Activated naive CD4-positive, alpha-beta T cell treated with anti-CD3 and anti-CD28 coated beads for 36 hours (primary cell): ENCODE results near the gene BTN1A1. TPM values are rescaled to one million over a fixed set of nuclear protein-coding genes. Genes with fewer than 3 reads are reported as not detected.
"Not testable (repeated sequence)": the region's sequence is repeated elsewhere in the genome, so short reads cannot be mapped to it uniquely, and the experiment has no call there.

Experiments
- CTCF ChIA-PET: fragments of 350-600 bp; sonication (Branson Sonifier 250); formaldehyde crosslinking; loops from one replicate; lab custom pipeline; 2021; ENCODE audit warnings: antibody characterized with exemption; lab: Charles Lee
- DNase-seq: peaks from one replicate; pipeline ENCODE4 v3.0.0-alpha.2; 2020
- H3K27ac Mint-ChIP-seq: one replicate; pipeline ENCODE4 v1.8.0; 2021; ENCODE audit warnings: mild to moderate bottlenecking, mixed read lengths
- H3K27me3 Mint-ChIP-seq: one replicate; pipeline ENCODE4 v1.8.0; 2021; ENCODE audit warnings: low read depth, mixed read lengths
- H3K36me3 Mint-ChIP-seq: one replicate; pipeline ENCODE4 v1.8.0; 2021; ENCODE audit warnings: low read depth, mixed read lengths
- H3K4me1 Mint-ChIP-seq: one replicate; pipeline ENCODE4 v1.8.0; 2021; ENCODE audit warnings: low read depth, mixed read lengths
- H3K4me3 Mint-ChIP-seq: one replicate; pipeline ENCODE4 v1.8.0; 2021; ENCODE audit warnings: mild to moderate bottlenecking, moderate library complexity, mixed read lengths
- H3K9me3 Mint-ChIP-seq: one replicate; pipeline ENCODE4 v1.8.0; 2021; ENCODE audit warnings: mixed read lengths
- intact Hi-C: fragments of 100-400 bp; cut with micrococcal nuclease; formaldehyde crosslinking; loops from one replicate; pipeline ENCODE4 v1.15.1; 2023
- total RNA-seq, 2 experiments: library from RNA; stranded (reverse); gene quantifications; one replicate each; pipeline ENCODE4 v1.2.3, GENCODE V29; 2021

BTN1A1 gene, protein sequence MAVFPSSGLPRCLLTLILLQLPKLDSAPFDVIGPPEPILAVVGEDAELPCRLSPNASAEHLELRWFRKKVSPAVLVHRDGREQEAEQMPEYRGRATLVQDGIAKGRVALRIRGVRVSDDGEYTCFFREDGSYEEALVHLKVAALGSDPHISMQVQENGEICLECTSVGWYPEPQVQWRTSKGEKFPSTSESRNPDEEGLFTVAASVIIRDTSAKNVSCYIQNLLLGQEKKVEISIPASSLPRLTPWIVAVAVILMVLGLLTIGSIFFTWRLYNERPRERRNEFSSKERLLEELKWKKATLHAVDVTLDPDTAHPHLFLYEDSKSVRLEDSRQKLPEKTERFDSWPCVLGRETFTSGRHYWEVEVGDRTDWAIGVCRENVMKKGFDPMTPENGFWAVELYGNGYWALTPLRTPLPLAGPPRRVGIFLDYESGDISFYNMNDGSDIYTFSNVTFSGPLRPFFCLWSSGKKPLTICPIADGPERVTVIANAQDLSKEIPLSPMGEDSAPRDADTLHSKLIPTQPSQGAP
- total RNA-seq = under 1 TPM; 0.07 to 0.10 TPM

DNA sequence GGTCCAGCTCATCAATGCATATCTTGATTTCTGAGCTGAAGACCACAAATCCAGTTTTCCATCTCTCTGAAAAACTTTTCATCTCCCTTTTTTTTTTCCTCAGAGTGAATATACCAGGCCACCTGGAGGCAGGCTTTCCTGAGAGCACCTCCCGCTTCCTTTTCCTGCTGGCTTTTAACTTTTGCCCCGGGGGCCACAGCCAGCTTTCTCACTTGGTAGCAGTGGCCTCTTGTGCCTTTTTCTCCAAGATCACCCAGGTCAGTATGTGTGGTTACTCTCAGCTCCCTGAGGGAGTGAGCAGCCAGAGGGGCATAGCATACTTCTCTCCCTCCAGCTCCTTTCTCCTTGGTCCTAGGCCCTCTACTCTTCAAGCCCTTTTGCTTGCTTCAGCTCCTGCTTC, at the start of gene BTN1A1:
Gene BTN1A1 (plus strand): TSS at position 202 of the 400 bp plus-strand sequence. CDS start 984 bp downstream, outside the sequence.
- H3K27ac Mint-ChIP-seq = no peak within 1 kb of the TSS
- peak within 1 kb of the TSS; percentile 73 for H3K4me3 Mint-ChIP-seq
- intact Hi-C loops = no loop called here
- H3K9me3 Mint-ChIP-seq = no peaks in the 10 kb centered on the region
- CTCF ChIA-PET = no interaction called here
- H3K4me1 Mint-ChIP-seq = peaks cover 17% of the 10 kb centered on the region
- H3K36me3 Mint-ChIP-seq = no peaks in the 10 kb centered on the region
- H3K27me3 Mint-ChIP-seq = peaks cover 30% of the 10 kb centered on the region
- DNase-seq = no peak

- Mint-ChIP-seq H3K36me3 (peaks cover 21% of the 10 kb centered on the region), H3K4me1 (peaks cover 17% of the 10 kb centered on the region)
- intact Hi-C loops = no loop called here
Measured at GRCh38 chr6:26452631-26453235, 47.4 kb upstream of the BTN1A1 start.

GRCh38 chr6:26454631-26455030, 45.5 kb upstream of the BTN1A1 start:
- peaks cover 19% of the 10 kb centered on the region for H3K4me1 Mint-ChIP-seq
- CTCF ChIA-PET = no interaction called here
- DNase-seq = no peak
- no peak overlapping the region for H3K27ac Mint-ChIP-seq
- intact Hi-C loops = no loop called here
- peaks cover 17% of the 10 kb centered on the region for H3K36me3 Mint-ChIP-seq
- no peak overlapping the region for H3K4me3 Mint-ChIP-seq
- no peaks in the 10 kb centered on the region for H3K27me3 Mint-ChIP-seq
- H3K9me3 Mint-ChIP-seq = no peaks in the 10 kb centered on the region

More at GRCh38 chr6:26452631-26453235, 47.4 kb upstream of the BTN1A1 start:
- no peak overlapping the region for H3K4me3 Mint-ChIP-seq
- no peak overlapping the region for H3K27ac Mint-ChIP-seq
- CTCF ChIA-PET = no interaction called here
- no peaks in the 10 kb centered on the region for H3K27me3 Mint-ChIP-seq
- no peak for DNase-seq
- H3K9me3 Mint-ChIP-seq = no peaks in the 10 kb centered on the region

GRCh38 chr6:26455357-26455970, 44.6 kb upstream of the BTN1A1 start:
- intact Hi-C loops = no loop called here
- no peak for DNase-seq
- CTCF ChIA-PET = interaction anchor here (0.9 kb wide), 1 partner anchor 49 kb away, joined by 3 read pairs; no protein-coding TSS in a partner anchor
- Mint-ChIP-seq H3K4me3 (no peak overlapping the region), H3K27me3 (no peaks in the 10 kb centered on the region), H3K27ac (no peak overlapping the region), H3K36me3 (peaks cover 18% of the 10 kb centered on the region), H3K9me3 (no peaks in the 10 kb centered on the region), H3K4me1 (peaks cover 27% of the 10 kb centered on the region)

DNA sequence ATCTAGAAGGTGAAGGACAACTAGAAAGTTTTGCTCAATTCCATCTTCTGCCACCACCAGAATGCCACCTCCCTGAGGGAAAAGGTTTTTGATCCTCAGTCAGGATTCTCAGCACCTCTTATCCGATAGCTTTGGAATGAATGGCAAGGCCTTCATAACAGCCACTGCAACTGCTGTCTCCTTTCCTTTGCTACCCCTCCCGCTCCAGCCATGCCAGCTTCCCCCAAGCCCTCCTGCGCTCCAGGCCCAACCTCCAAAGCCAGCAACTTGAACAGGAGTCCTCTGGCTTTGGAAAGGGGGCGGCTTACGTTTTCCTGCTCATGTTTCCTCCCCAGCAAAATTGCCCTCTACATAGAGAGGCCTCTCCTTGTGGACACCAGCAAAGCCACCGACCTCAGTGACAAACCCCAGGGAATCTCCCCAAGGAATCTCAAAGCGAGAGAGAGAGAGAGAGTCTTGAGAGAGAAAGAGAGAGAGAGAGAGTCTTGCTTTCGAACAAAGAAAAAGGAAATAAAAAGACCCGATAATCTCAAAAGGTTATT, 42.8 kb upstream of the BTN1A1 start:
- Mint-ChIP-seq H3K4me3 (peak overlapping the region; percentile 96), H3K36me3 (peaks cover 31% of the 10 kb centered on the region), H3K4me1 (peaks cover 40% of the 10 kb centered on the region), H3K9me3 (no peaks in the 10 kb centered on the region), H3K27ac (peak overlapping the region; percentile 96), H3K27me3 (no peaks in the 10 kb centered on the region)
- intact Hi-C loops = loop anchor here (1.0 kb wide), 4 partner anchors 11 to 55 kb away; partner anchors contain the start of genes BTN3A1 and BTN3A3
- CTCF ChIA-PET = no interaction called here
- peak; percentile 15 for DNase-seq

DNA sequence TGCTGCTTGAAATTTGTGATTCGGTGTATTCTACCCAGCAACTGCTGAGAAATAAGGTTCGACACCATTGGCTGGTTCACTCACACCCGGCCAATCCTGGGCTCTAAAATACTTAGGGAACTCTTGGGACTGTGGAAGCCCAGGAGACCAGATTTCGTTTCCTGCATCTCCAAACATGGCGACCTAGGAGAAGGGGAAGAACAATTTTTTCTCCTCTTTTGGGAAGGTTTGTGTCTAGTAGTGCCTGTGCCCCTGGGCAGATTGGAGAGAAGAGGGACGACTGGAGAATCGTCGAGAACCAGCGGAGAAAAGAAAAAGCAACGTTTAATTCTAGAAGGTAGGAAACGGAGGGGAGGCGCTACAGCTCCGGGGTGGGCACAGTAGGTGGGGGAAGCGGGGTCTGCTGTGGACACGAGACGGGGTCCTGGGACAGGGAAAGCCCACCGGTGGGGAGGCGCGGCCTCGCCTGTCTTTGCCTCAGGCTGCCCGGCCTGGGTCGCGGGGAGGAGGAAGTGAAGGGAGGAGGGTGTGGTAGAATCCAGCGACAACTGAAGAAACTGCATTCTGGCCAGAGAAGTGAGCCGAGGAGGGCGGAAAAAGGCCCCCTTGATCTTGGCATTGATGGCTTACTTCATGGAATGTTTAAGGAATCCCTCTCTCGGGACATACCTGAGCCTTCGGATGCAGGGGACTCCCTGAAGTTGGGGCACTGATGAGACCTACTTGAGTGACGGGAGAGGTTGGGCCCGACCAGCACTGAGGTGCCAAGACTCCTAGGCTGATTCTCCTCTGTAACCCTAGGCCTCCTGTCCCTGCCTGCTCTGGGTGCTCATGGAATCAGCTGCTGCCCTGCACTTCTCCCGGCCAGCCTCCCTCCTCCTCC, 42.1 kb upstream of the BTN1A1 start, which contains the start of gene BTN2A1:
Gene BTN2A1 (plus strand): TSS at position 150 of the 883 bp plus-strand sequence. CDS start 682 bp downstream, at position 832.
- Mint-ChIP-seq H3K4me1 (peaks cover 48% of the 10 kb centered on the region), H3K27ac (peak within 1 kb of the TSS; percentile 96), H3K27me3 (no peaks in the 10 kb centered on the region), H3K36me3 (peaks cover 37% of the 10 kb centered on the region), H3K9me3 (no peaks in the 10 kb centered on the region), H3K4me3 (peak within 1 kb of the TSS; percentile 96)
- CTCF ChIA-PET = interaction anchor here (0.6 kb wide), 1 partner anchor 20 kb away, joined by 8 read pairs; no protein-coding TSS in a partner anchor
- peak; percentile 84 for DNase-seq
- intact Hi-C loops = loop anchor here (1.0 kb wide), 4 partner anchors 12 to 56 kb away; partner anchors contain the start of genes BTN3A1 and BTN3A3

GRCh38 chr6:26459023-26459810, 40.9 kb upstream of the BTN1A1 start:
- intact Hi-C loops = no loop called here
- peaks cover 55% of the 10 kb centered on the region for H3K4me1 Mint-ChIP-seq
- no peak for DNase-seq
- H3K27me3 Mint-ChIP-seq = no peaks in the 10 kb centered on the region
- peak overlapping the region; percentile 3 for H3K27ac Mint-ChIP-seq
- no peaks in the 10 kb centered on the region for H3K9me3 Mint-ChIP-seq
- H3K4me3 Mint-ChIP-seq = peak overlapping the region; percentile 35
- CTCF ChIA-PET = no interaction called here
- peaks cover 46% of the 10 kb centered on the region for H3K36me3 Mint-ChIP-seq

DNA sequence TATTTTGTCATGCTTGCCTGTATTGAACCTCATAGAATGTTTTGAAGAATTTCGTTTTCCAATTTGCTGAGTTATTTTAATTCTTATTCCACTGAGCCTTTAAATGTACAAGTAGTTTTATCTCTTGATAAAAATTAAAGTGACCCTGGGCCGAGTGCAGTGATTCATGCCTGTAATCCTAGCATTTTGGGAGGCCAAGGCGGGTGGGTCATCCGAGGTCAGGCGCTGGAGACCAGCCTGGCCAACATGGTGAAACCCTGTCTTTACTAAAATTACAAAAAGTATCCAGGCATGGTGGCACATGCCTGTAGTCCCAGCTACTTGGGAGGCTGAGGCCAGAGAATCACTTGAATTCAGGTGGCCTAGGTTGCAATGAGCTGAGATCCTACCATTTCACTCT, 38.8 kb upstream of the BTN1A1 start:
- H3K4me3 Mint-ChIP-seq, H3K9me3 Mint-ChIP-seq, DNase-seq, intact Hi-C loops, H3K27ac Mint-ChIP-seq, H3K27me3 Mint-ChIP-seq: not testable (repeated sequence)
- CTCF ChIA-PET = interaction anchor here (0.7 to 1.0 kb wide), 2 partner anchors 65 to 120 kb away, joined by 3 read pairs; no protein-coding TSS in a partner anchor
- H3K36me3 Mint-ChIP-seq = peaks cover 60% of the 10 kb centered on the region
- H3K4me1 Mint-ChIP-seq = peaks cover 58% of the 10 kb centered on the region

GRCh38 chr6:26464014-26464413, 36.1 kb upstream of the BTN1A1 start:
- no peaks in the 10 kb centered on the region for H3K9me3 Mint-ChIP-seq
- H3K4me1 Mint-ChIP-seq = peaks cover 48% of the 10 kb centered on the region

GRCh38 chr6:26464416-26465131, 35.5 kb upstream of the BTN1A1 start:
- no peak for DNase-seq
- intact Hi-C loops = no loop called here
- H3K4me1 Mint-ChIP-seq = peaks cover 43% of the 10 kb centered on the region
- CTCF ChIA-PET = interaction anchor here (1.2 kb wide), 1 partner anchor 33 kb away, joined by 3 read pairs; no protein-coding TSS in a partner anchor
- peak overlapping the region; percentile 38 for H3K27ac Mint-ChIP-seq
- H3K36me3 Mint-ChIP-seq = peaks cover 67% of the 10 kb centered on the region
- no peaks in the 10 kb centered on the region for H3K9me3 Mint-ChIP-seq
- H3K27me3 Mint-ChIP-seq = no peaks in the 10 kb centered on the region
- H3K4me3 Mint-ChIP-seq = no peak overlapping the region

More at GRCh38 chr6:26464014-26464413, 36.1 kb upstream of the BTN1A1 start:
- Mint-ChIP-seq H3K27ac (peak overlapping the region; percentile 38), H3K4me3 (no peak overlapping the region), H3K36me3 (peaks cover 72% of the 10 kb centered on the region), H3K27me3 (no peaks in the 10 kb centered on the region)
- CTCF ChIA-PET = interaction anchor here (1.2 kb wide), 1 partner anchor 32 kb away, joined by 3 read pairs; no protein-coding TSS in a partner anchor
- no peak for DNase-seq
- intact Hi-C loops = no loop called here
